OCI-LY3 (cell line): ENCODE data around the gene RTN4RL1.

Experiments
- CTCF ChIP-seq: fragments of 200-600, 300-600 bp; sonication (generic); IDR thresholded peaks from 2 replicates; pipeline ENCODE4 v1.5.1; 2014; ENCODE audit warnings: antibody characterized with exemption, low read length, low read depth
- EZH2phosphoT487 ChIP-seq: fragments of 200-600 bp; shearing (Covaris generic); IDR thresholded peaks from 2 replicates; pipeline ENCODE4 v1.6.1; 2018; ENCODE audit warnings: antibody characterized with exemption, mixed run types, low read depth

GRCh38 chr17:2065949-2066400 is 40.8 kb upstream of the RTN4RL1 start:
- TF ChIP-seq CTCF: no peak
- no peak for TF ChIP-seq EZH2phosphoT487
